HEK293 (cell line): ENCODE measurements around the gene GOLIM4.

Experiments
- CTCF ChIA-PET: fragments of 350-600 bp; formaldehyde crosslinking; extraction: SDS; loops from one replicate; lab custom pipeline; 2021; ENCODE audit warnings: antibody characterized with exemption; lab: Yijun Ruan, JAX
- POLR2A ChIA-PET: fragments of 300-600 bp; formaldehyde crosslinking; extraction: SDS; loops from one replicate; lab custom pipeline; 2020; ENCODE audit warnings: antibody characterized with exemption, inconsistent platforms; lab: Yijun Ruan, JAX
- H3K27ac ChIP-seq: fragments of 200-500 bp; sonication (Bioruptor generic); 2 replicates; pipeline ENCODE4 v1.5.1; 2014; ENCODE audit warnings: low read depth, low read length, control low read depth, inconsistent platforms; ENCODE audit errors: extremely low read depth
- H3K36me3 ChIP-seq, 2 experiments: fragments of 200-500 bp in 1 of 2; sonication (Bioruptor generic) in 1 of 2; 1 replicate in 1 of 2; 2 replicates in 1 of 2; pipeline ENCODE4 v1.5.1; 2014 to 2017; ENCODE audit warnings: inconsistent platforms in 2 of 2, low read length in 2 of 2; ENCODE audit not compliant: control insufficient read depth in 2 of 2, insufficient read depth in 1 of 2
- H3K4me1 ChIP-seq: fragments of 200-500 bp; sonication (Bioruptor generic); 2 replicates; pipeline ENCODE4 v1.5.1; 2014; ENCODE audit warnings: mild to moderate bottlenecking, low read length, inconsistent platforms; ENCODE audit not compliant: control insufficient read depth, insufficient read depth
- H3K4me3 ChIP-seq: 2 replicates; pipeline ENCODE4 v1.5.1; 2011; ENCODE audit warnings: low read depth, mild to moderate bottlenecking, control low read depth, low read length, moderate library complexity
- H3K9me3 ChIP-seq: fragments of 200-500 bp; sonication (Bioruptor generic); 2 replicates; pipeline ENCODE4 v1.5.1; 2014; ENCODE audit warnings: low read depth, low read length, inconsistent platforms; ENCODE audit not compliant: control insufficient read depth, insufficient read depth
- EGR2 ChIP-seq: fragments of 450-650 bp; formaldehyde crosslinking; IDR thresholded peaks from 2 replicates; pipeline ENCODE4 v1.5.1; 2016; ENCODE audit warnings: low read depth, missing biosample characterization, missing genetic modification characterization
- GFI1B ChIP-seq: fragments of 450-650 bp; formaldehyde crosslinking; IDR thresholded peaks from 2 replicates; pipeline ENCODE4 v1.5.1; 2016; ENCODE audit warnings: missing biosample characterization, missing genetic modification characterization
- KLF8 ChIP-seq: fragments of 450-650 bp; formaldehyde crosslinking; IDR thresholded peaks from 2 replicates; pipeline ENCODE4 v1.5.1; 2016; ENCODE audit warnings: missing biosample characterization, missing genetic modification characterization
- OSR2 ChIP-seq: fragments of 450-650 bp; formaldehyde crosslinking; IDR thresholded peaks from 2 replicates; pipeline ENCODE4 v1.5.1; 2016; ENCODE audit warnings: missing biosample characterization, missing genetic modification characterization
- PBX3 ChIP-seq: sonication (generic); formaldehyde crosslinking; IDR thresholded peaks from 2 replicates; pipeline ENCODE4 v1.8.1; 2022; ENCODE audit warnings: mild to moderate bottlenecking, moderate library complexity, missing genetic modification reagents
- RBAK ChIP-seq: fragments of 450-650 bp; formaldehyde crosslinking; IDR thresholded peaks from 2 replicates; pipeline ENCODE4 v1.5.1; 2016; ENCODE audit warnings: missing biosample characterization, missing genetic modification characterization
- ZBTB21 ChIP-seq: fragments of 450-650 bp; formaldehyde crosslinking; IDR thresholded peaks from 2 replicates; pipeline ENCODE4 v1.5.1; 2017; ENCODE audit warnings: missing biosample characterization, missing genetic modification characterization
- ZBTB7A ChIP-seq: fragments of 450-650 bp; formaldehyde crosslinking; IDR thresholded peaks from 2 replicates; pipeline ENCODE4 v1.5.1; 2016; ENCODE audit warnings: low read depth, missing biosample characterization, missing genetic modification characterization
- ZNF140 ChIP-seq: fragments of 450-650 bp; formaldehyde crosslinking; IDR thresholded peaks from 2 replicates; pipeline ENCODE4 v1.5.1; 2016; ENCODE audit warnings: missing biosample characterization, missing genetic modification characterization
- ZNF157 ChIP-seq: fragments of 450-650 bp; formaldehyde crosslinking; IDR thresholded peaks from 2 replicates; pipeline ENCODE4 v1.5.1; 2016; ENCODE audit warnings: missing biosample characterization, missing genetic modification characterization
- ZNF169 ChIP-seq: fragments of 450-650 bp; formaldehyde crosslinking; IDR thresholded peaks from 2 replicates; pipeline ENCODE4 v1.5.1; 2016; ENCODE audit warnings: missing biosample characterization, missing genetic modification characterization
- ZNF211 ChIP-seq: fragments of 450-650 bp; formaldehyde crosslinking; IDR thresholded peaks from 2 replicates; pipeline ENCODE4 v1.5.1; 2016; ENCODE audit warnings: low read depth, missing biosample characterization, missing genetic modification characterization
- ZNF311 ChIP-seq: fragments of 450-650 bp; formaldehyde crosslinking; IDR thresholded peaks from 2 replicates; pipeline ENCODE4 v1.5.1; 2017; ENCODE audit warnings: missing biosample characterization, missing genetic modification characterization, borderline replicate concordance
- ZNF350 ChIP-seq: fragments of 450-650 bp; formaldehyde crosslinking; IDR thresholded peaks from 2 replicates; pipeline ENCODE4 v1.5.0; 2017; ENCODE audit warnings: missing biosample characterization, mild to moderate bottlenecking, missing genetic modification characterization
- ZNF518A ChIP-seq: fragments of 450-650 bp; formaldehyde crosslinking; conservative IDR thresholded peaks from 2 replicates; pipeline ENCODE4 v1.5.1; 2016; ENCODE audit warnings: low read depth, missing biosample characterization, missing genetic modification characterization
- ZNF670 ChIP-seq: fragments of 450-650 bp; formaldehyde crosslinking; IDR thresholded peaks from 2 replicates; pipeline ENCODE4 v1.5.1; 2016; ENCODE audit warnings: missing biosample characterization, missing genetic modification characterization, low read depth
- ZNF692 ChIP-seq: fragments of 450-650 bp; formaldehyde crosslinking; IDR thresholded peaks from 2 replicates; pipeline ENCODE4 v1.5.1; 2016; ENCODE audit warnings: missing biosample characterization, missing genetic modification characterization
- ZNF76 ChIP-seq: fragments of 450-650 bp; formaldehyde crosslinking; IDR thresholded peaks from 2 replicates; pipeline ENCODE4; 2016; ENCODE audit warnings: low read depth, missing biosample characterization, missing genetic modification characterization, borderline replicate concordance
- TF ChIP-seq, protein P1 (sequence below): fragments of 450-650 bp; formaldehyde crosslinking; IDR thresholded peaks from 2 replicates; pipeline ENCODE4 v1.5.1; 2016; ENCODE audit warnings: missing biosample characterization, missing genetic modification characterization
- TF ChIP-seq, protein P2 (sequence below): fragments of 450-650 bp; formaldehyde crosslinking; IDR thresholded peaks from 2 replicates; pipeline ENCODE4 v1.5.1; 2016; ENCODE audit warnings: missing biosample characterization, missing genetic modification characterization

GOLIM4 gene

GRCh38 chr3:168102735-168103410 is 7.1 kb upstream of the GOLIM4 start:
- CTCF ChIA-PET = interaction anchor here (1.4 kb wide), 2 partner anchors 8 to 55 kb away, joined by 3 to 5 read pairs; no protein-coding TSS in a partner anchor
- TF ChIP-seq ZNF157 (tag by site-specific recombination) = no peak
- no peak for TF ChIP-seq GFI1B
- no peak for TF ChIP-seq PBX3 (CRISPR knock-in tag)
- no peak for TF ChIP-seq ZNF670 (tag by site-specific recombination)
- TF ChIP-seq RBAK = no peak
- TF ChIP-seq EGR2 (tag by site-specific recombination) = no peak
- no peaks in the 10 kb centered on the region for H3K9me3 ChIP-seq
- no peak overlapping the region for H3K27ac ChIP-seq
- H3K4me3 ChIP-seq = no peak overlapping the region
- no peaks in the 10 kb centered on the region for H3K36me3 ChIP-seq
- H3K4me1 ChIP-seq = no peaks in the 10 kb centered on the region
- POLR2A ChIA-PET = no interaction called here

DNA sequence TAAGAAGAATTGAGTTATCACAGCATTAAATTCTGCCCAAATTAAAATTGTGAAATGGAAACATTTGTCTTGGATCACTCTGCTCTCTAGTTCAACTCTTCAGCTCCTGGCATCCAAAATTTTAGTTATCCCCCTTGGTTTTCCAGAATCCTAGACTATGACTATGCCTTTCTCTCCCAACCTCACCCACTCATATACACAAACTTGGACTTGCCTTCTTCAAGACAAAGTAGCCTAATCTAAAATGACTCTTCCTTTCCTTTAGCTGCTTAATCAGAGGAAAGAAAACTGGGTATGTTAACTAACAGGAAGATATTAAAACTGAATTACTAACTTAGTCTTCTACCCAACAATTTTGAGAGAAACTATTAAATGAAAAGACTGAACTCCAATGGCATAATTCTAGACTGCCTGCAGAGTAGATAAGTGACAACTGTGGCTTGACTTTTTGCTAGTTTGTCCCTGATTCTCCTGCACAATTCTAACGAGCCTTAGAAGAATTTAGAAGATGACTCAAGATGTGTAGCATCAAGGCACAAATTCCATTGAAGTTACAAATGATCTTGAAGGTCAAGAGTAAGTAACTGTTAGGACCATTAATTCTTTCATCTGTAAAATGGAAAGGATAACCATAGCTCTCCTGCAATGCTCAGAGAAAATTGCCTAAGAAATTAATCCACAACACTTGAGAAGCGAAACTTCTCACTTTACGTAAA is 5.2 kb upstream of the GOLIM4 start:
- ChIA-PET POLR2A (no interaction called here), CTCF (interaction anchor here (1.4 to 2.4 kb wide), 2 partner anchors 10 to 53 kb away, joined by 3 to 6 read pairs; no protein-coding TSS in a partner anchor)
- no peak overlapping the region for H3K27ac ChIP-seq
- H3K4me3 ChIP-seq = no peak overlapping the region
- H3K36me3 ChIP-seq = no peaks in the 10 kb centered on the region
- H3K9me3 ChIP-seq = no peaks in the 10 kb centered on the region
- peaks cover 4% of the 10 kb centered on the region; the same call in 1 of the 2 replicates for H3K4me1 ChIP-seq
- TF ChIP-seq, protein P1, sequence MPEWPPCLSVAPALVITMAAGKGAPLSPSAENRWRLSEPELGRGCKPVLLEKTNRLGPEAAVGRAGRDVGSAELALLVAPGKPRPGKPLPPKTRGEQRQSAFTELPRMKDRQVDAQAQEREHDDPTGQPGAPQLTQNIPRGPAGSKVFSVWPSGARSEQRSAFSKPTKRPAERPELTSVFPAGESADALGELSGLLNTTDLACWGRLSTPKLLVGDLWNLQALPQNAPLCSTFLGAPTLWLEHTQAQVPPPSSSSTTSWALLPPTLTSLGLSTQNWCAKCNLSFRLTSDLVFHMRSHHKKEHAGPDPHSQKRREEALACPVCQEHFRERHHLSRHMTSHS (tag by site-specific recombination) = no peak
- TF ChIP-seq ZNF169 (tag by site-specific recombination) (no peak), OSR2 (tag by site-specific recombination) (no peak), ZNF76 (tag by site-specific recombination) (no peak), ZNF692 (no peak), ZBTB7A (tag by site-specific recombination) (no peak), ZNF140 (tag by site-specific recombination) (no peak), ZNF311 (no peak), KLF8 (no peak), ZNF350 (tag by site-specific recombination) (no peak), ZNF211 (tag by site-specific recombination) (no peak), ZNF518A (tag by site-specific recombination) (no peak), ZBTB21 (tag by site-specific recombination) (no peak)
- TF ChIP-seq, protein P2, sequence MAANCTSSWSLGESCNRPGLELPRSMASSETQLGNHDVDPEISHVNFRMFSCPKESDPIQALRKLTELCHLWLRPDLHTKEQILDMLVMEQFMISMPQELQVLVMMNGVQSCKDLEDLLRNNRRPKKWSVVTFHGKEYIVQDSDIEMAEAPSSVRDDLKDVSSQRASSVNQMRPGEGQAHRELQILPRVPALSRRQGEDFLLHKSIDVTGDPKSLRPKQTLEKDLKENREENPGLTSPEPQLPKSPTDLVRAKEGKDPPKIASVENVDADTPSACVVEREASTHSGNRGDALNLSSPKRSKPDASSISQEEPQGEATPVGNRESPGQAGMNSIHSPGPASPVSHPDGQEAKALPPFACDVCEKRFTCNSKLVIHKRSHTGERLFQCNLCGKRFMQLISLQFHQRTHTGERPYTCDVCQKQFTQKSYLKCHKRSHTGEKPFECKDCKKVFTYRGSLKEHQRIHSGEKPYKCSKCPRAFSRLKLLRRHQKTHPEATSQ = no peak
